GM10266 (cell line): ENCODE data around the gene CNGB1.

ENCODE experiments used
- DNase-seq: peaks from one replicate; pipeline ENCODE4 v3.0.0; 2012; ENCODE audit errors: extremely low spot score
- CTCF ChIP-seq: IDR thresholded peaks from 2 replicates; pipeline ENCODE4 v1.5.1; 2012; ENCODE audit warnings: mild to moderate bottlenecking, low read depth; ENCODE audit not compliant: control insufficient read depth, insufficient read depth; ENCODE audit errors: missing control alignments

The CNGB1 gene

GRCh38 chr16:57962046-57962445, 8.9 kb downstream of the CNGB1 start:
- TF ChIP-seq CTCF: no peak
- no peak for DNase-seq

GRCh38 chr16:57961538-57961937, 9.4 kb downstream of the CNGB1 start:
- DNase-seq: no peak
- TF ChIP-seq CTCF: no peak

GRCh38 chr16:57960826-57961472, 10.0 kb downstream of the CNGB1 start:
- no peak for TF ChIP-seq CTCF
- no peak for DNase-seq

DNA sequence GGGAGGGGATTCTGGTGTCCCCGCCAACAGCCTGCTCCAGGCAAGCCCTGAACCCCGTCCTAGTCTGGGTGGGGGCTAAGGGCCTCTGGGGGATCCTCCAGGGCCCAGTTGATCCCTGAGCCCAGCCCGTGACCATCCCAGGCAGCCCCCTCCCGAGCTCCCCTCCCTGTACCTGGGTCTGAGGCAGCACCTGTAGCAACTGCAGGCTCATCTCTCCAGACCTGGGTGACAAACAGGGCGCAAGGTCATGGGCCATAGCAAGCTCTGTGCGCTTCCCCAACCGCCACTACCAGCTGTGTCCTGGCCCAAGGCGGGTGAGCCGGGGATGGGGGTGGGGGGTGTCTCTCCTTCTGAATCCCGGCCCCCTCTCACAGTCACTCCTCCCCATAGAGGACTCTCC, 10.6 kb downstream of the CNGB1 start:
- TF ChIP-seq CTCF: no peak
- DNase-seq: no peak

DNA sequence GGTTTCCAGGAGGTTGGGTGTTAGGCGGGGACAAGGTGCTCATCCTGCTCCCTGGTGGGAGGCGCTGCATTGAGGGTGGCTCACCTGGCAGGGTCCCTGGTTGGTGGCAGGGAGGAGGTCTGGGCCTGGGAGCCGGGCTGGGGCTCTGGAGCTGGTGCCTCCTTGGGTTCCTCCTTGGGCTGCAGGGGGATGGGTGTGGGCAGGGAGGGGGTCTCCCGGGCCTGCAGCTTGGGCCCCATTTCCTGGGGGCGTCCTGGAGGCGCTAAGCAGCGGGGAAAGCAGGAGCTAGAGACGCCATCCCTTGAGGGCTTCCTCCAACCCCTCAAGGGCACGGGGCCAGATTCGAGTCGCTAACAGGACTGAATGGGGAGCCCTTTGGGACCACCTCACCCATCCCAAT, 11.1 kb downstream of the CNGB1 start:
- DNase-seq: no peak
- TF ChIP-seq CTCF: no peak

GRCh38 chr16:57959121-57959520, 11.8 kb downstream of the CNGB1 start:
- DNase-seq: no peak
- no peak for TF ChIP-seq CTCF

- no peak for DNase-seq
- no peak for TF ChIP-seq CTCF
Measured at GRCh38 chr16:57958544-57958943, 12.4 kb downstream of the CNGB1 start.
